Mesodermal cell (in vitro differentiated cells): ENCODE measurements around the gene BMPR2.
"Not testable (repeated sequence)": the region's sequence is repeated elsewhere in the genome, so short reads cannot be mapped to it uniquely, and the experiment has no call there.

Experiments used
- H3K27ac ChIP-seq: 2 replicates; pipeline ENCODE4 v1.7.0; 2013; ENCODE audit warnings: mild to moderate bottlenecking, low read depth, low read length, moderate library complexity; ENCODE audit not compliant: severe bottlenecking
- H3K36me3 ChIP-seq: 2 replicates; pipeline ENCODE4 v1.7.1; 2013; ENCODE audit warnings: mild to moderate bottlenecking, low read length, moderate library complexity; ENCODE audit not compliant: control insufficient read depth, insufficient read depth
- H3K4me1 ChIP-seq: one replicate; pipeline ENCODE4 v1.7.1; 2013; ENCODE audit warnings: mild to moderate bottlenecking, low read length; ENCODE audit not compliant: insufficient read depth, control insufficient read depth, poor library complexity, severe bottlenecking
- H3K4me3 ChIP-seq: 2 replicates; pipeline ENCODE4 v1.7.0; 2013; ENCODE audit warnings: low read length, control low read depth, mild to moderate bottlenecking; ENCODE audit not compliant: insufficient read depth, poor library complexity, severe bottlenecking; ENCODE audit errors: extremely low read depth
- H3K9me3 ChIP-seq: 2 replicates; pipeline ENCODE4 v1.7.1; 2013; ENCODE audit warnings: mild to moderate bottlenecking, low read length, moderate library complexity; ENCODE audit not compliant: control insufficient read depth
- WGBS, 2 experiments: methylation state at CpG; one replicate each; pipeline ENCODE4 v1.1.5; 2013; ENCODE audit warnings: missing lambda C conversion rate in 2 of 2; ENCODE audit not compliant: insufficient coverage in 2 of 2; 5-methylcytosine and 5-hydroxymethylcytosine counted together

The BMPR2 gene

DNA sequence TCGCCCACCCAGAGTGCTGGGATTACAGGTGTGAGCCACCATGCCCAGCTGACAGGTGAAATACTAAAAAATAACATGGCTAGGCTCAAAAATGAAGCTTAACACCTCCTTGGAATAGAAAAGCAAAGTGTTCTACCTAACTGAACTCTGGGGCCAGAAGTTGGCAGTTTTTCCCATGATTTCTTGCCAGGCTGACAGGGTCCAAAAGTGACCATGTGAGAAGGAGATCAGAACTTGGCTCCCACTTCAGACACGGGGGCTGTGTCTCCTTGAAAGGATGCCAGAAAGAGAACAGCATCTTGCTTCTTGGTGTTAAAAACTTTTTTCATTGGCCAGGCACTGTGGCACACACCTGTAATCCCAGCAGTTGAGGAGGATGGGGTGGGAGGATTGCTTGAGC, 47.0 kb downstream of the BMPR2 start:
- 95 to 100% methylated on average over 1 to 2 of the region's 2 CpGs for WGBS, 2 experiments
- Histone ChIP-seq H3K4me1 (peaks cover 10% of the 10 kb centered on the region), H3K36me3 (peaks cover 23% of the 10 kb centered on the region), H3K4me3 (no peak overlapping the region), H3K9me3 (no peaks in the 10 kb centered on the region), H3K27ac (no peak overlapping the region)

DNA sequence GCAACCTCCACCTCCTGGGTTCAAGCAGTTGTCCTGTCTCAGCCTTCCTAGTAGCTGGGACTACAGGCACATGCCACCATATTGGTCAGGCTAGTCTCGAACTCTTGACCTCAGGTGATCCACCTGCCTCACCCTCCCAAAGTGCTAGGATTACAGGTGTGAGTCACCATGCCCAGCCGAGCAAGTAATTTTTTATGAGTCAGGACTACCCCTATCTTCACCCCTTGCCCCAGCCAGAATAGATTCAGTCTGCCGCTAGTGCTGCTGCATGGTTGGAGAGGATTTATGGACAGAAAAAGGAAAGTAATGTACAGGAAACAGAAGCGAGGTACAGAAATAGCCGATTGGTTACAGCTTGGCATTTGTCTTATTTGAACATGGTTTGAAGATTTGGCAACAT, 48.9 kb downstream of the BMPR2 start:
- Histone ChIP-seq H3K36me3 (peaks cover 31% of the 10 kb centered on the region), H3K4me3 (no peak overlapping the region), H3K9me3 (no peaks in the 10 kb centered on the region), H3K27ac (no peak overlapping the region), H3K4me1 (peaks cover 10% of the 10 kb centered on the region)
- 91 to 95% methylated on average over 3 to 4 of the region's 5 CpGs for WGBS, 2 experiments

DNA sequence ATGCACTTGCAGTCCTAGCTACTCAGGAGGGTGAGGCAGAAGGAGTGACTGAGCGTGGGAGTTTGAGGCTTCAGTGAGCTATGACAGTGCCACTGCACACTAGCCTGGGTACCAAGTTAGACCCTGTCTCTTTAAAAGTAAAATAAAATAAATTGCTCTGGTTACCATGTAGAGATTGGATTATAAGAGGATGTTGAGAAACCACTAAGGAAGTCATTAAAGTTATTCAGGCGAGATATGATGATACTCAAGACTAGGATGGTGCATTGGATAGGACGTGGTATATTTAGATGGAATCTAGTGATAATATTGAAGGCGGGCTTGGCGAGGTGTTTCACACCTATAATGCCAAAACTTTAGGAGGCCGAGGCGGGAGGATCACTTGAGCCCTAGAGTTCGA, 50.6 kb downstream of the BMPR2 start:
- 96 to 97% methylated on average over 6 to 7 of the region's 8 CpGs for whole genome bisulfite sequencing, 2 experiments
- Histone ChIP-seq H3K4me3 (no peak overlapping the region), H3K36me3 (peaks cover 31% of the 10 kb centered on the region), H3K27ac (no peak overlapping the region), H3K4me1 (peaks cover 10% of the 10 kb centered on the region), H3K9me3 (no peaks in the 10 kb centered on the region)

DNA sequence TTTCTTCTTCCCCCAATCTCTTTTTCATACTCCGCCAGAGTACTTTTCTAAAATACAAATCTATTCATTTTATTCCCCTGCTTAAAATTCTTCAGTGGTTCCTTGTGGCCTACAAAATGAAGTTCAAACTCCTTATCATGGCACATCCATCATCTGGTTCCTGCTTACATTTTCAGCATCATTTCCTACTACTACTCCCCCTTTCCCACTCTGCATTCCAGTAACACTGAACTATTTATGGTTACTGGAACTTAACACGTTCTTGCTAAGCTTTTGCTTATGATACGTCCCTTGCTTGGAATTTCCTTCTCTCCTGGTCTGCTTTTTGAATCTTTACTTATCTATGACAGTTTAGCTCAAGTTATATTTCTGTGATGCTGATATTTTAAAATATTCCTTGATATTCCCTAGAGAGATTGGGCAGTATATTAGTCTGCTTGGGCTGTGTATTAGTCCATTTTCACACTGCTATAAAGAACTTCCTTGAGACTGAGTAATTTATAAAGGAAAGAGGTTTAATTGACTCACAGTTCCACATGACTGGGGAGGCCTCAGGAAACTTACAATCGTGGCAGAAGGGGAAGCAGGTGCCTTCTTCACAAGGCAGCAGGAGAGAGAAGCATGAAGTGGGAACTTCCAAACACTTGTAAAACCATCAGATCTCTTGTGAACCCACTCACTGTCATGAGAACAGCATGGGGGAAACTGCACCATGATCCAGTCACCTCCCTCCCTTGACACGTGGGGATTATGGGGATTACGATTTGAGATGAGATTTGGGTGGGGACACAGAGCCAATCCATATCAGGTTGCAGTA, 53.2 kb downstream of the BMPR2 start:
- H3K4me3 ChIP-seq: no peak overlapping the region
- WGBS, 2 experiments: 90 to 91% methylated on average over 3 to 4 of the region's 6 CpGs
- H3K4me1 ChIP-seq: peaks cover 10% of the 10 kb centered on the region
- no peaks in the 10 kb centered on the region for H3K9me3 ChIP-seq
- peaks cover 12% of the 10 kb centered on the region for H3K36me3 ChIP-seq
- H3K27ac ChIP-seq: no peak overlapping the region

DNA sequence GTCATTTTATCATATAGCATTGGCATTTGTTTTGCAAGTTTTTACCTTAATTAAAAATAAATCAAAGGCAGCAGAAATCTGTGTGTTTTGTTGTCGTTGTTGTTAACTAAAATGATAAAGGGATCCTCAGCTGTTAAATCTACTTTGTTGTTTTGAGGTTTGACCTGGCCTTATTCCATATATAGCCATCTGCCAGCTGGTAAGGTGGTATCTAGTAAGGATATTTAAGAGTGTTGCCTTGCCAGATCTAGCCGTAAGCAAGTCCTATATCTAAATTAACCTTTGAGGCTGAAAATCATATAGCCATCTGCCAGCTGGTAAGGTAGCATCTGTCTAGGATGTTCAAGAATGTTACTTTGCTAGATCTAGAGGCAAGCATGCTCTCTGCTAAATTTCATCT, 56.6 kb downstream of the BMPR2 start:
- H3K9me3 ChIP-seq: no peaks in the 10 kb centered on the region
- no peak overlapping the region for H3K4me3 ChIP-seq
- H3K27ac ChIP-seq: no peak overlapping the region
- peaks cover 7% of the 10 kb centered on the region for H3K4me1 ChIP-seq
- H3K36me3 ChIP-seq: peaks cover 12% of the 10 kb centered on the region
- 100% methylated on average over 1 of the region's 2 CpGs; no CpG with 5 or more reads in 1 of the 2 experiments for WGBS, 2 experiments

DNA sequence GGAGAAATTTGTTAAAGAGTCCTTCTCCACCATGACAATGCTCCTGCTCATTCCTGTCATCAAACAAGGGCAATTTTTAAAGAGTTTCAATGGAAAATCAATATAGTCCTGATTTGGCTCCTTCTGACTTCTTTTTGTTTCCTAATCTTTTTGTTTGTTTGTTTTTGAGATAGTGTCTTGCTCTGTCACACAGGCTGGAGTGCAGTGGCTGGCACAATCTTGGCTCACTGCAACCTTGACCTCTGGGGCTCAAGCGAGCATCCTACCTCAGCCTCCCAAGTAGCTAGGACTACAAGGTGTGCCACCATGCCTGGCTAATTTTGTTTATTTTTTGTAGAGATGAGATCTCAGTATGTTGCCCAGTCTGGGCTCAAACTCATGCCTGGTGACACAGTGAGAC, 58.3 kb downstream of the BMPR2 start:
- no peaks in the 10 kb centered on the region for H3K9me3 ChIP-seq
- no peak overlapping the region for H3K4me3 ChIP-seq
- H3K4me1 ChIP-seq: no peaks in the 10 kb centered on the region
- peaks cover 7% of the 10 kb centered on the region for H3K36me3 ChIP-seq
- 100% methylated on average over 1 of the region's 1 CpG for WGBS, 2 experiments
- no peak overlapping the region for H3K27ac ChIP-seq

DNA sequence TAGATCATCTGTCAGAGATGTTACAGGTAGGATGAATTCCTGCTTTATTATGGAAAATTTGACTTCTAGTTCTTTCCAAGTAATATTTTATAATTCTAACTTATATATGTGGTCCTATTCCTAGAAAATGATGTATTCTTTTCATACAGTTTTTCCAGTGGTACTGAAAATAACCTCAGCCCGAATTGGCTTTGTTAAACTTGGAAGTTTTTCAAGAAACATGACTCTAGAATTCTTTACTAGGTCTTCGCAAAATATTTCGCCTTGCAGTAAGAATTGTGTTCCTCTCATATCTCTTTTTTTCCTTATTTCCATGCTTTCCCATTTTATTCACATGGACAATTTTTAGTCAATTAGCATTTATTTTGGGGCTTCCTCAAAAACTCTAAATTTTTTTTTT, 60.5 kb downstream of the BMPR2 start:
- Histone ChIP-seq H3K4me3 (no peak overlapping the region), H3K4me1 (no peaks in the 10 kb centered on the region)
- WGBS, 2 experiments: 100% methylated on average over 2 of the region's 3 CpGs

DNA sequence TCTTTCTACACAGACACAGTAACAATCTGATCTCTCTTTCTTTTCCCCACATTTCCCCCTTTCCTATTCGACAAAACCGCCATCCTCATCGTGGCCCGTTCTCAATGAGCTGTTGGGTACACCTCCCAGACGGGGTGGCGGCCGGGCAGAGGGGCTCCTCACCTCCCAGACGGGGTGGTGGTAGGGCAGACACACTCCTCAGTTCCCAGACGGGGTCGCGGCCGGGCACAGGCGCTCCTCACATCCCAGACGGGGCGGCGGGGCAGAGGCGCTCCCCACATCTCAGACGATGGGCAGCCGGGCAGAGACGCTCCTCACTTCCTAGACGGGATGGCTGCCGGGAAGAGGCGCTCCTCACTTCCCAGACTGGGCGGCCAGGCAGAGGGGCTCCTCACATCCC, 64.0 kb downstream of the BMPR2 start:
- H3K4me1 ChIP-seq, H3K4me3 ChIP-seq, H3K27ac ChIP-seq, H3K9me3 ChIP-seq: not testable (repeated sequence)
- 94 to 98% methylated on average over 9 to 22 of the region's 24 CpGs for WGBS, 2 experiments
- peaks cover 25% of the 10 kb centered on the region for H3K36me3 ChIP-seq

More for the DNA sequence above, 60.5 kb downstream of the BMPR2 start:
- Histone ChIP-seq H3K36me3 (peaks cover 11% of the 10 kb centered on the region), H3K27ac (no peak overlapping the region), H3K9me3 (no peaks in the 10 kb centered on the region)

DNA sequence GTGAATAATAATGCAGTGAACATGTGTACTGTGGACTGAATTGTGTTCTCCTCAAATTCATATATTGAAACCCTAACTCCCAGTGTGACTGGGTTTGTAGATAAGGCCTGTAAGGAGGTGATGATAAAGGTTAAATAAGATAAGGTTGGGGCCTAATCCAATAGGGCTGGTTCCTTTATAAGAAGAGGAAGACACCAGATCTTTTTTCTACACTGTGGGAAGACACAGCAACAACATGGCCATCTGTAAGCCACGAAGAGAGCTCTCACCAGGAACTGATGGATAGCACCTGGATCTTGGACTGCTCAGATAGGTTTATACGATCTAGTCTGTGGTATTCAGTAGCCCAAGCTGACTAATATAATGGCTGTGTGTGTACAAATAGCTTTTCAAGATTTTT, 66.8 kb downstream of the BMPR2 start:
- 75% methylated on average over 1 of the region's 2 CpGs; no CpG with 5 or more reads in 1 of the 2 experiments for WGBS, 2 experiments
- Histone ChIP-seq H3K9me3 (no peaks in the 10 kb centered on the region), H3K27ac (no peak overlapping the region), H3K36me3 (peaks cover 49% of the 10 kb centered on the region), H3K4me1 (peaks cover 5% of the 10 kb centered on the region), H3K4me3 (no peak overlapping the region)

DNA sequence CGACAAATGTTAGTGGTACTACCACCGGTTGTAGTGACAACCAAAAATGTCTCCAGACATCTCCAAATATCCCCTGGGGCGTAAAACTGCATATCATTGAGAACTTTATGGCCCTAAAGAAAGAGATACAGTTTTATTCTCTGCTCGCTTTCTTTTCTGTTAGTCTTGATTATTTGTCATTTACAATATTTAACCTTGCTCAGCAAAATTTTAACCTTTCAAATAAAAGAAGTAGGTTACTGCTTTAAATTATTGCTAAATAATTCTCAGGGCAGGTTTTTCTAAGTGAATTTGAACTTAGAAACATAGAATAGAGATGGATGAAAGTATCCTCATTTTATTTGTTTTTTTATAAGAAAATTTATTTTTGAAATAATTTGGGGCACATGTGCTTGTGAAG, 67.9 kb downstream of the BMPR2 start:
- H3K4me1 ChIP-seq: peaks cover 5% of the 10 kb centered on the region
- H3K27ac ChIP-seq: no peak overlapping the region
- H3K9me3 ChIP-seq: no peaks in the 10 kb centered on the region
- no peak overlapping the region for H3K4me3 ChIP-seq
- 92 to 100% methylated on average over 3 of the region's 4 CpGs for WGBS, 2 experiments
- peaks cover 49% of the 10 kb centered on the region for H3K36me3 ChIP-seq

DNA sequence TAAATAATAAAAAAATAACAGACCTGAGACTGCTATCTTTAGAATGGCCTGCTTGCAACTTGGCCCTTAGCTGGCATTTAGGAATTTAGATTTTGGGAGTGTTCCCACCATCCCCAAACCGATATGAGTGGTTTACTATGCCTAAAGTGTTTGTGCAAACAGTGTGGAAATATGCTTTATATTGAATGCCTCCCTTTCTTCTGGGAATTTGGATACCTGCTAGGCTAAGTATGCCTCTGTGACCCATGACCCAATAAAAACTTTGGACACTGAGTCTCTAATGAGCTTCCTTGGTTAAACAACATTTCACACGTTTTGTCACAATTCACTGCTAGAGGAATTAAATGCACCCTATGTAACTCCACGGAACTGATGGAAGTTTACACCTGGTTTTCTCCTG, 73.2 kb downstream of the BMPR2 start:
- no peaks in the 10 kb centered on the region for H3K4me1 ChIP-seq
- no peak overlapping the region for H3K27ac ChIP-seq
- no peaks in the 10 kb centered on the region for H3K9me3 ChIP-seq
- H3K36me3 ChIP-seq: peaks cover 45% of the 10 kb centered on the region
- no peak overlapping the region for H3K4me3 ChIP-seq
- 100% methylated on average over 1 of the region's 3 CpGs for WGBS, 2 experiments
